Esophagus muscularis mucosa (tissue), 4 donors: Measurements from ENCODE around the gene SLPI.

Source experiments
- EP300 ChIP-seq: sonication (generic); formaldehyde crosslinking; IDR thresholded peaks from one replicate; pipeline ENCODE4 v1.6.1; 2017; ENCODE audit warnings: antibody characterized with exemption
- POLR2A ChIP-seq: fragments of 450-650 bp; IDR thresholded peaks from one replicate; pipeline ENCODE4 v1.6.1; 2017; ENCODE audit warnings: antibody characterized with exemption, moderate library complexity, mild to moderate bottlenecking, low read depth
- POLR2AphosphoS5 ChIP-seq, 2 donors: sonication (generic); formaldehyde crosslinking; IDR thresholded peaks; one replicate each; pipeline ENCODE4 v1.6.1; 2017; ENCODE audit warnings: antibody characterized with exemption in 2 of 2
- TF ChIP-seq, protein P1 (sequence below), 3 experiments: fragments of 200-600 bp in 2 of 3; fragments of 450-650 bp in 1 of 3; sonication (generic) in 2 of 3; IDR thresholded peaks; one replicate each; pipeline ENCODE4 v1.5.1; 2017 to 2019; ENCODE audit warnings: antibody characterized with exemption in 3 of 3, mild to moderate bottlenecking in 2 of 3, moderate library complexity in 1 of 3

DNA sequence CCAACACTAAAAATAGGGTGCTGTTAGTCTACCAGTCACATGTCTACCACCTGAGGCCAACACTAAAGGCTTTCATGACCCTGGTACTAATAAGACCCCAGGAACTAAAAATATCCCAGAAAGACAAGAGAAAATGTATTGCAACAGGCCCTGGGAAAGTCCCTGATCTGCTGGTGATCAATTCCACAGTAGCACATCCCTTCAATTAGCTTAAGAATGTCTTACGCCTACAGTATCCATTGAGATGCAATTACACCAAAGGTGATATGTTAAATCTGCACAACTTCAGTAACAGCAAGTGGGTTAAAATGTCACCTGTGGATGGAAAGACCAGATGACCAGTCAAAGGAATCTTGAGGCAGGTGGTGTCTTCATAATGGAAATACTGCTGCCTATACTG lies 44.4 kb downstream of the SLPI start:
- no peak for TF ChIP-seq EP300
- TF ChIP-seq, protein P1, sequence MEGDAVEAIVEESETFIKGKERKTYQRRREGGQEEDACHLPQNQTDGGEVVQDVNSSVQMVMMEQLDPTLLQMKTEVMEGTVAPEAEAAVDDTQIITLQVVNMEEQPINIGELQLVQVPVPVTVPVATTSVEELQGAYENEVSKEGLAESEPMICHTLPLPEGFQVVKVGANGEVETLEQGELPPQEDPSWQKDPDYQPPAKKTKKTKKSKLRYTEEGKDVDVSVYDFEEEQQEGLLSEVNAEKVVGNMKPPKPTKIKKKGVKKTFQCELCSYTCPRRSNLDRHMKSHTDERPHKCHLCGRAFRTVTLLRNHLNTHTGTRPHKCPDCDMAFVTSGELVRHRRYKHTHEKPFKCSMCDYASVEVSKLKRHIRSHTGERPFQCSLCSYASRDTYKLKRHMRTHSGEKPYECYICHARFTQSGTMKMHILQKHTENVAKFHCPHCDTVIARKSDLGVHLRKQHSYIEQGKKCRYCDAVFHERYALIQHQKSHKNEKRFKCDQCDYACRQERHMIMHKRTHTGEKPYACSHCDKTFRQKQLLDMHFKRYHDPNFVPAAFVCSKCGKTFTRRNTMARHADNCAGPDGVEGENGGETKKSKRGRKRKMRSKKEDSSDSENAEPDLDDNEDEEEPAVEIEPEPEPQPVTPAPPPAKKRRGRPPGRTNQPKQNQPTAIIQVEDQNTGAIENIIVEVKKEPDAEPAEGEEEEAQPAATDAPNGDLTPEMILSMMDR (IDR thresholded peaks at IDR 0.05) = no peak
- no peak for TF ChIP-seq POLR2A
- TF ChIP-seq POLR2AphosphoS5 (IDR thresholded peaks at IDR 0.05) = no peak
